GM10266 (cell line): ENCODE data around the gene SLC35E2B.
"Not testable (repeated sequence)": the region's sequence is repeated elsewhere in the genome, so short reads cannot be mapped to it uniquely, and the experiment has no call there.

Source experiments
- DNase-seq: peaks from one replicate; pipeline ENCODE4 v3.0.0; 2012; ENCODE audit errors: extremely low spot score
- CTCF ChIP-seq: IDR thresholded peaks from 2 replicates; pipeline ENCODE4 v1.5.1; 2012; ENCODE audit warnings: mild to moderate bottlenecking, low read depth; ENCODE audit not compliant: control insufficient read depth, insufficient read depth; ENCODE audit errors: missing control alignments

Gene SLC35E2B

GRCh38 chr1:1636621-1637478 lies 55.7 kb downstream of the SLC35E2B start:
- not testable (repeated sequence) for DNase-seq

DNA sequence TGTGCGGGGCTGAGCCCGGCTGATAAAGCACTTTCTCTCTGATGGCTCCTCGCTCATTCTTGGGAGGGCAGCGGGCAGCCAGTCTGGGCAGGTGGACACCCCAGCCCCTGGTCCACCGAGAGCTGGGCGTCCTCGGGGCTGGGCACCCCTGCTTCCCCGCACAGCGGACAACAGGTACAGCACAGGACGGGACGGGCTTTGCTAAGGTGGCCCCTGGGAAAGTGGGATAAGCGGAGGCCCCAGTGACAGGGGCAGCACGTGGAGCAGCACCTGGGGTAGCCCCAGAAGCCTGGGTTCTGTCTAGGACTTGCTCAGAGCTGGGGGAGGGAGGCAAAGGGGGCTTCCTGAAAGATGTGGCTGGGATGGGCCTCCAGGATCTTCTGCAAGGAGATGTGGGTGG lies 58.0 kb downstream of the SLC35E2B start:
- DNase-seq, result not testable (repeated sequence)

DNA sequence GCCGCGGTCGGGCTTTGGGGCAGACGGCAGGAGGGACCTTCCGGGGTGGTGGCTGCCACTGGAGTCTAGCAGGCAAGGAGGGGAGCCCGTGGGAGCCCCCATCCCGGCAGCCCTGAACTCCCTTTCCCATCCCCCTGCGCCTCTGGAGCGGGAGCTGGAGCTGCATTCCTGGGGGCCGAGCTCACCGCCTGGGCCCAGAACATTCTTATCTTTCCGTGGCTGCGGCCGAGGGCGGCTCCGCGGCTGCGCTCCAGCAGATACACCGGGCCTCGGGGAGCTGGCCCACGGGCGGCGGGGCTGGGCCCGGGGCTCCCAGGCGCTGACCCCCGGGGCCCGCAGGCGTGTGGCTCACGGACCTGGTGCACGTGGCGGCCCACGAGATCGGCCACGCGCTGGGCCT lies 59.2 kb downstream of the SLC35E2B start:
- DNase-seq, result not testable (repeated sequence)

DNA sequence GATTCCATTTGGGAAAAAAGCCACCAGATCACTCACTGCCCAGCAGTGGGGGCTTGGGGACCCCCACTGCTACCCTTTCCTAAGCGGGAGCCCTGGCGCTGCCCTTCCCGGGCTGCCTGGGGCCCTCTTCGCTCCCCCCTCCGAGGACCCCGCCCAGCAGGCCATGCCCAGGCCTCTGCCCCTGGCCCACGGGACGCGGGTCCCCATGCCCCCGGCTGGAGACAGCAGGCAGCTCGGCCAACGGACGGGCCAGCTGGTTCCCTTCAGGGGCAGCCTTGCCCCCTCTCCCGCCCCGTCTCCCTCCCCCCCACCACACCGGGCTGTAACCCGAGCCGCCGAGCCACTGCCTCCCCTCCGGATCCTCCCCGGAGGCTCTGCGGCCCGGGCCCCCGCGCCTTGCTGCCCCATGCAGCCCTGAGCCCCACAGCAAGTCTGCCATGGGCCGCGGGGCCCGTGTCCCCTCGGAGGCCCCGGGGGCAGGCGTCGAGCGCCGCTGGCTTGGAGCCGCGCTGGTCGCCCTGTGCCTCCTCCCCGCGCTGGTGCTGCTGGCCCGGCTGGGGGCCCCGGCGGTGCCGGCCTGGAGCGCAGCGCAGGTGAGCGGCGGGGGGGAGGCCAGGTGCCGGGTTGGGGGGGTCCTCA lies 60.7 kb downstream of the SLC35E2B start, which contains the start of gene MMP23B:
MMP23B (plus strand) TSS at position 392 of the 639 bp plus-strand sequence; CDS start at position 438, 46 bp downstream.
- DNase-seq, result no peak
- no peak for TF ChIP-seq CTCF

- no peak for TF ChIP-seq CTCF
- no peak for DNase-seq
These were observed 61.4 kb downstream of the SLC35E2B start for GRCh38 chr1:1630965-1631781.

DNA sequence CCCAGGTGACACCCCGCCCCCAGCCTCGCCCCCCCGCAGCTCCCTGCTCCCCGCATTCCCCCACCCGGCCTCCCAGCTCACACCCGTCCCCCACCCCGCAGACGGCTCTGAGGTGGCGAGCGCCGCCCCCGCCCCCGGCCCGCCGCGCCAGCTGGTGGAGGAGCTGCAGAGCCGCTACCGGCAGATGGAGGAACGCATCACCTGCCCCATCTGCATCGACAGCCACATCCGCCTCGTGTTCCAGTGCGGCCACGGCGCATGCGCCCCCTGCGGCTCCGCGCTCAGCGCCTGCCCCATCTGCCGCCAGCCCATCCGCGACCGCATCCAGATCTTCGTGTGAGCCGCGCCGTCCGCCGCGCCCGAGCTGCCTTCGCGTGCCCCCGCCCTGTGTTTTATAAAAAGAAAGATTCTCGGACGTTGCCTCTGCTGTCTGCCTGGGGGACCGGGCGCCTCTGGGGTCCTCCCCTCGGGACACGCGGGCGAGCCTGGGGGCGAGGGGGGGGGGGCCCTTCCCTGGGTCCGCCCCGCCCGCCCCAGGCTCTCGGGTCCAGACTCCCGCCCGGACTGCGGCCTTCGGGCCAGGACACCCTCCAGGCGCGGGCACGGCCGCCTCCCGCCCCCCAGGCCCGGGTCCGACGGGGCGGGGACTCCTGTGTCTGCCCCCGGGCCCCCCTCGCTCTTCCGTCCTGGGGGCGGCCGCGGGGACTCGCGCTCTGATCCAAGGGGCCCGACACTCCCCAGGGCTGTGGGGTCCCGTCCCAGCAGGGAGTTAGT lies 62.2 kb downstream of the SLC35E2B start:
- TF ChIP-seq CTCF, result peak; percentile 23
- peak; percentile 100 for DNase-seq

GRCh38 chr1:1629430-1630190 lies 63.0 kb downstream of the SLC35E2B start:
- TF ChIP-seq CTCF, result no peak
- DNase-seq, result peak; percentile 81

- no peak for TF ChIP-seq CTCF
- DNase-seq, result no peak
These were observed 63.7 kb downstream of the SLC35E2B start for GRCh38 chr1:1628754-1629429.
